Omental fat pad (tissue), 4 donors: Measurements from ENCODE around the gene AP2A2. TPM values are rescaled to one million over a fixed set of nuclear protein-coding genes. Genes with fewer than 3 reads are reported as not detected.

Experiments
- ATAC-seq: fragments of 150-250 bp; one replicate; pipeline ENCODE4 v1.9.1; 2016; ENCODE audit warnings: mild to moderate bottlenecking, moderate library complexity; ENCODE audit not compliant: low FRiP score
- DNase-seq: peaks from one replicate; pipeline ENCODE4 v3.0.0-alpha.2; 2019; ENCODE audit warnings: low spot score
- total RNA-seq, 4 donors: library from RNA; depleted of rRNA; stranded (reverse); fragments of >200 nt; gene quantifications; one replicate each; pipeline ENCODE4 v1.1.0, GENCODE V29; 2016
- TF ChIP-seq, protein P1 (sequence below), 3 donors: fragments of 450-650 bp; IDR thresholded peaks; one replicate each; pipeline ENCODE4 v1.5.1; 2016 to 2017; ENCODE audit warnings: antibody characterized with exemption in 3 of 3, mild to moderate bottlenecking in 3 of 3, moderate library complexity in 2 of 3

The AP2A2 gene
- total RNA-seq, 4 donors from 2014 or later, result 68.4 to 126 (median 99.2) TPM

DNA sequence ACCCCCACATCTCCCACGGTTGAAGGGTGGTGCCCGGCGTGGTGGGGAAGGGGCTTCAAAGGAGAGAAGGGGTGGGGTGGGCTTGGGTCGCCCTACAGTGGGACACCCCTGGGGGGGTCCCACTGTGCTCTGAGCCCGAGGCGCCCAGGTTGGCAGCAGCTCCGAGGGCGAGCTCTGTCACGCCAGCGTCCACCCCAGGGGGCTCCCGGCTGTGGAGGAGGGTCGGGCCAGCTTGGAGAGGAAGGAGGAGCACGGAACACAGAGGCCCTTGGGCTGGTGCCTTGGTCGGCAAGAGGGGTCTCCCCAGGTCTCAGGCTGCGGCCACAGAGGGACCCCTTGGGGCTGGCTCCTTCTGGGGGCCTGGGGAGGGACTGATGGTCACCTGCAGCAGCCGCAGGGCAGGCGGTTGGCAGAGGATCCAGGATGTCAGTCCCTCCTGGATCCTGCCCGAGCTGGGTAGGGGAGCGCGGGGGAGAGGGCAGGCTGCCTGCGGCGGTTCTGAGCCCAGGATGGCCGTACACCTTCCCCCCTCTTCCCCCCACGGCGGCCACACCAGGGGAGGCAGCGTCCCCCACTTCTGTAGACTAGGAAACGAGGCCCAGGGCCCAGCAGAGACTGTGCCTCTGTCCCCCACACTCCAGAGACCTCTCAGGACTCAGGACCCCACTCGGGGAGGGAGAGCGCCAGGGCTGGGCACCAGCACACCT lies 110.1 kb downstream of the AP2A2 start:
- TF ChIP-seq, protein P1, sequence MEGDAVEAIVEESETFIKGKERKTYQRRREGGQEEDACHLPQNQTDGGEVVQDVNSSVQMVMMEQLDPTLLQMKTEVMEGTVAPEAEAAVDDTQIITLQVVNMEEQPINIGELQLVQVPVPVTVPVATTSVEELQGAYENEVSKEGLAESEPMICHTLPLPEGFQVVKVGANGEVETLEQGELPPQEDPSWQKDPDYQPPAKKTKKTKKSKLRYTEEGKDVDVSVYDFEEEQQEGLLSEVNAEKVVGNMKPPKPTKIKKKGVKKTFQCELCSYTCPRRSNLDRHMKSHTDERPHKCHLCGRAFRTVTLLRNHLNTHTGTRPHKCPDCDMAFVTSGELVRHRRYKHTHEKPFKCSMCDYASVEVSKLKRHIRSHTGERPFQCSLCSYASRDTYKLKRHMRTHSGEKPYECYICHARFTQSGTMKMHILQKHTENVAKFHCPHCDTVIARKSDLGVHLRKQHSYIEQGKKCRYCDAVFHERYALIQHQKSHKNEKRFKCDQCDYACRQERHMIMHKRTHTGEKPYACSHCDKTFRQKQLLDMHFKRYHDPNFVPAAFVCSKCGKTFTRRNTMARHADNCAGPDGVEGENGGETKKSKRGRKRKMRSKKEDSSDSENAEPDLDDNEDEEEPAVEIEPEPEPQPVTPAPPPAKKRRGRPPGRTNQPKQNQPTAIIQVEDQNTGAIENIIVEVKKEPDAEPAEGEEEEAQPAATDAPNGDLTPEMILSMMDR (IDR thresholded peaks at IDR 0.05), result no peak
- no peak for ATAC-seq
- DNase-seq, result no peak

DNA sequence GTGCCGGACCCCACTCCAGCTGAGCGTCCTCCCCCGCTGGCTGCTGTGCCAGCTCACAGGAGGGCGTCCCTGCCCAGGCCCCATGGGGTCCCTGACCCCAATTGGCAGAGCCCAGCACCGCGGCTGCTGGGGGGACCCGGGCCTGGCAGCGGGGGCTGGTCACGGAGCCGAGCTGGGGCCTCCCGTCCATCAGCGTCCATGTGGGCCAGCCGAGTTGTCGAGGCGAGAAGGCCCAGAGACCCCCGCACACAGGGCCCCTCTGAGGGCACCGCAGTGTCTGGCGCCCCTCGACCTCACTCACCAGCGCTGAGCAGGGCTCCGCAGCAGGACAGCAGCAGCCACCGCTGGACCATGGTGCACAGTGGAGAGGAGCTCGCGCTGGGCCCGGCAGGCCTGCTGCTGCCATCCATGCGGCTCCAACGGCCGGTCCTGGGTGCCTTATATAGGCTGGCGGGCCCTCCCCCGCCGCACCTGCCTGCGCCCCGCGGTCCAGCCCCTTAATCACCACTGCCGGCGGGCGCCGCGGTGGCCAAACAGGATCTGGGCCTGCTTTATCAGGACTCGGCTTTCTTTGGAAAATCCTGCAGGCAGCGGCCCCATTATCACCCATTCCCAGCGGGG lies 110.7 kb downstream of the AP2A2 start, which contains the start of gene MUC6:
MUC6 (minus strand) TSS at position 416 of the 621 bp plus-strand sequence; CDS start at position 353, 63 bp downstream.
- TF ChIP-seq, protein P1 (IDR thresholded peaks at IDR 0.05), result no peak
- ATAC-seq (no peak), DNase-seq (no peak)

- no peak for ATAC-seq
- TF ChIP-seq, protein P1 (IDR thresholded peaks at IDR 0.05), result no peak
- no peak for DNase-seq
Measured at GRCh38 chr11:1036931-1037330, 111.3 kb downstream of the AP2A2 start.

DNA sequence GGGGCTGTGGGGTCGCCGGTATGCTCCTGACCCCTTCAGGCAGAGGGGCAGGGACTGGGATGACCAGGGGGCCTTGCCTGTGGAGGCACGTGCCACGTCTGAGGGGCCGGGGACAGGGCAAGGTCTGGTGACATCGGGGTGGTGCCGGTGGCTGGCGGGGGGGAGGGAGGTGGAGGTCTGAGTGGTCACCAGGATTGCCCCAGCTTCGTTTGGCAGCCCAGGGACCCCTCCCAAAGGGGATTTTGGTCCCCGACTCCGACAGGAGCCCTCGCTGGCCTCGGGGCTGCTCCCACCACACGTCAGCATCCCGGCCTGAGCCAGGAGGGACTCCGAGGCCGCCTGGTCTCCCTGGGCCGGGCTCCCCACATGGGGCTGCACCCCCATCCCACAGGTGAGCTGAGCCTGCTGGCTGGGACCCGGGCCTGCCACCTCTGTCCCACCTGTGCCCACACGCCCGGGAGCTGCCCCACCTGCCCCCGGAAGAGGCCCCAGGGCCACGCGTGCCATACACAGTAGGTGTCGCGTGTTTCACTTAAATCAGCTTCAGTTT lies 111.9 kb downstream of the AP2A2 start:
- no peak for ATAC-seq
- DNase-seq, result no peak
- TF ChIP-seq, protein P1 (IDR thresholded peaks at IDR 0.05), result no peak

- ATAC-seq (no peak), DNase-seq (no peak)
- TF ChIP-seq, protein P1 (IDR thresholded peaks at IDR 0.05), result no peak
Measured at GRCh38 chr11:1038361-1038760, 112.7 kb downstream of the AP2A2 start.

DNA sequence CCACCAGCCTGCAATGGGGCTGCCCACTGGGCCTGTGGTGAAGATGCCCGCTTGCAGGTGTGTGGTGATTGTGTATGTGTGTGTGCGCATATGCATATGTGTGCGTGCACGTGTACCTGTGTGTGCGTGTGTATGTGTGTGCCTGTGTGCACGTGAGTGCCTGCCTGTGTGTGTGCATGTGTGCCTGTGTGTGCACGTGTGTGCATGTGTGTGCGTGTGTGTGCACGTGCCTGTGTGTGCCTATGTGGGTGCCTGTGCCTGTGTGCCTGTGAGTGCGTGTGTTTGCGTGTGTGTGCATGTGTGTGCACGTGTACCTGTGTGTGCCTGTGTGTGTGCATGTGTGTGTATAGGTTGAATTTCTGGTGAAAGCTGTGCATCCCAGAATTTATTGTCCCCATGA lies 113.3 kb downstream of the AP2A2 start:
- no peak for ATAC-seq
- TF ChIP-seq, protein P1 (IDR thresholded peaks at IDR 0.05), result no peak
- DNase-seq, result no peak
